Vagina (tissue), 2 donors: ENCODE data around the gene ZNF594. TPM values are rescaled to one million over a fixed set of nuclear protein-coding genes. Genes with fewer than 3 reads are reported as not detected.
"Not testable (repeated sequence)": the region's sequence is repeated elsewhere in the genome, so short reads cannot be mapped to it uniquely, and the experiment has no call there.

ENCODE experiments used
- DNase-seq, 2 donors: peaks; one replicate each; pipeline ENCODE4 v3.0.0-alpha.2; 2017; ENCODE audit errors: extremely low spot score in 2 of 2
- H3K27ac ChIP-seq: fragments of 200-600 bp; sonication (generic); one replicate; pipeline ENCODE4 v1.5.1; 2019
- H3K27me3 ChIP-seq: fragments of 200-600 bp; sonication (generic); one replicate; pipeline ENCODE4 v1.5.1; 2019
- H3K36me3 ChIP-seq, 2 donors: fragments of 200-600 bp; sonication (generic); one replicate each; pipeline ENCODE4 v1.5.1; 2017 to 2019
- H3K4me1 ChIP-seq: fragments of 200-600 bp; sonication (generic); one replicate; pipeline ENCODE4 v1.5.1; 2019
- H3K4me3 ChIP-seq, 2 donors: fragments of 200-600 bp; sonication (generic); 1 replicate in 1 of 2; 2 replicates in 1 of 2; pipeline ENCODE4 v1.5.1; 2016 to 2019
- H3K9me3 ChIP-seq: fragments of 200-600 bp; sonication (generic); one replicate; pipeline ENCODE4 v1.5.1; 2019
- CTCF ChIP-seq, 3 experiments: fragments of 450-650 bp in 2 of 3; fragments of 200-600 bp in 1 of 3; sonication (generic) in 1 of 3; IDR thresholded peaks; one replicate each; pipeline ENCODE4 v1.5.1; 2017 to 2019; ENCODE audit warnings: antibody characterized with exemption in 3 of 3, mild to moderate bottlenecking in 2 of 3, moderate library complexity in 2 of 3
- POLR2A ChIP-seq, 2 donors: fragments of 450-650 bp; IDR thresholded peaks; one replicate each; pipeline ENCODE4 v1.6.1; 2017; ENCODE audit warnings: antibody characterized with exemption in 2 of 2, mild to moderate bottlenecking in 2 of 2, moderate library complexity in 2 of 2
- POLR2AphosphoS5 ChIP-seq, 2 donors: sonication (generic); formaldehyde crosslinking; IDR thresholded peaks; one replicate each; pipeline ENCODE4 v1.9.0; 2017; ENCODE audit warnings: antibody characterized with exemption in 2 of 2, mild to moderate bottlenecking in 2 of 2, low read depth in 1 of 2; ENCODE audit not compliant: insufficient read depth in 1 of 2
- intact Hi-C: fragments of 100-400 bp; cut with DNase I; formaldehyde crosslinking; loops from one replicate; pipeline ENCODE4 v1.15.1; 2023
- total RNA-seq: library from RNA; depleted of rRNA; stranded (reverse); fragments of >200 nt; gene quantifications from one replicate; pipeline ENCODE4 v1.2.3, GENCODE V29; 2016

Gene ZNF594
- total RNA-seq, 1 donor from 2014 or later, result 13.8 TPM

GRCh38 chr17:5220074-5220473, 28.4 kb upstream of the ZNF594 start:
- H3K4me3 ChIP-seq, result no peak overlapping the region
- H3K4me1 ChIP-seq, result no peaks in the 10 kb centered on the region
- no peaks in the 10 kb centered on the region for H3K27me3 ChIP-seq
- TF ChIP-seq POLR2A (IDR thresholded peaks at IDR 0.05) (no peak), POLR2AphosphoS5 (IDR thresholded peaks at IDR 0.05; ENCODE audit: insufficient read depth in 1 of 2, low read depth in 1 of 2) (no peak), CTCF (IDR thresholded peaks at IDR 0.05) (no peak)
- H3K9me3 ChIP-seq, result no peaks in the 10 kb centered on the region
- H3K36me3 ChIP-seq, result peaks cover 0 to 9% of the 10 kb centered on the region in 2 donors
- intact Hi-C loops, result no loop called here
- H3K27ac ChIP-seq, result no peak overlapping the region
- no peak for DNase-seq

GRCh38 chr17:5219536-5219935, 27.9 kb upstream of the ZNF594 start:
- H3K36me3 ChIP-seq, result peaks cover 0 to 12% of the 10 kb centered on the region in 2 donors
- H3K27me3 ChIP-seq, result no peaks in the 10 kb centered on the region
- intact Hi-C loops, result no loop called here
- no peak overlapping the region for H3K4me3 ChIP-seq
- no peak for DNase-seq
- TF ChIP-seq POLR2A (IDR thresholded peaks at IDR 0.05) (no peak), CTCF (IDR thresholded peaks at IDR 0.05) (no peak), POLR2AphosphoS5 (IDR thresholded peaks at IDR 0.05; ENCODE audit: insufficient read depth in 1 of 2, low read depth in 1 of 2) (no peak)
- no peak overlapping the region for H3K27ac ChIP-seq
- H3K9me3 ChIP-seq, result no peaks in the 10 kb centered on the region
- H3K4me1 ChIP-seq, result no peaks in the 10 kb centered on the region

- not testable (repeated sequence) for H3K27ac ChIP-seq
- H3K36me3 ChIP-seq, result peaks cover 0 to 12% of the 10 kb centered on the region in 2 donors
These were observed 25.9 kb upstream of the ZNF594 start for GRCh38 chr17:5217562-5217961.

GRCh38 chr17:5211458-5211857, 19.8 kb upstream of the ZNF594 start:
- DNase-seq, result no peak
- no peak overlapping the region for H3K4me3 ChIP-seq
- H3K27ac ChIP-seq, result no peak overlapping the region
- H3K4me1 ChIP-seq, result no peaks in the 10 kb centered on the region
- intact Hi-C loops, result no loop called here
- no peak for TF ChIP-seq POLR2A (IDR thresholded peaks at IDR 0.05)
- no peak for TF ChIP-seq CTCF (IDR thresholded peaks at IDR 0.05)
- no peak for TF ChIP-seq POLR2AphosphoS5 (IDR thresholded peaks at IDR 0.05; ENCODE audit: insufficient read depth in 1 of 2, low read depth in 1 of 2)
- H3K9me3 ChIP-seq, result no peaks in the 10 kb centered on the region
- peaks cover 0 to 8% of the 10 kb centered on the region in 2 donors for H3K36me3 ChIP-seq
- no peaks in the 10 kb centered on the region for H3K27me3 ChIP-seq

More at GRCh38 chr17:5217562-5217961, 25.9 kb upstream of the ZNF594 start:
- H3K4me1 ChIP-seq, intact Hi-C loops, H3K4me3 ChIP-seq, H3K27me3 ChIP-seq, DNase-seq, H3K9me3 ChIP-seq: not testable (repeated sequence)

GRCh38 chr17:5210614-5211252, 19.1 kb upstream of the ZNF594 start:
- no peaks in the 10 kb centered on the region for H3K27me3 ChIP-seq
- no peak for TF ChIP-seq CTCF (IDR thresholded peaks at IDR 0.05)
- no peak for TF ChIP-seq POLR2AphosphoS5 (IDR thresholded peaks at IDR 0.05; ENCODE audit: insufficient read depth in 1 of 2, low read depth in 1 of 2)
- no peak for TF ChIP-seq POLR2A (IDR thresholded peaks at IDR 0.05)
- no peak for DNase-seq
- no peaks in the 10 kb centered on the region for H3K4me1 ChIP-seq
- H3K36me3 ChIP-seq, result peaks cover 0 to 8% of the 10 kb centered on the region in 2 donors
- no peak overlapping the region for H3K4me3 ChIP-seq
- intact Hi-C loops, result no loop called here
- H3K27ac ChIP-seq, result peak overlapping the region; percentile 7
- H3K9me3 ChIP-seq, result no peaks in the 10 kb centered on the region
